PC-3 (cell line): ENCODE results near the gene OR5D18. TPM values are rescaled to one million over a fixed set of nuclear protein-coding genes. Genes with fewer than 3 reads are reported as not detected.

Source experiments
- ATAC-seq: fragments of 200-7000 bp; cut with Tn5 transposase; 2 replicates; pipeline ENCODE4 v1.9.1; 2020; ENCODE audit warnings: mild to moderate bottlenecking, moderate library complexity
- BruUV-seq: library from RNA; stranded (reverse); fragments of 400-500 nt; replicated peaks from 2 replicates; lab custom pipeline; 2021; lab: Mats Ljungman, UMichigan
- CTCF ChIA-PET: fragments of 300-600 bp; sonication (Branson Sonifier 250); formaldehyde crosslinking; loops from one replicate; lab custom pipeline; 2022; ENCODE audit warnings: antibody characterized with exemption; lab: Charles Lee
- POLR2A ChIA-PET: fragments of 300-600 bp; sonication (Branson Sonifier 250); formaldehyde crosslinking; loops from one replicate; lab custom pipeline; 2022; ENCODE audit warnings: antibody characterized with exemption; ENCODE audit not compliant: unreplicated experiment; lab: Charles Lee
- DNase-seq: peaks from one replicate; pipeline ENCODE4 v3.0.0-alpha.2; 2015
- H2AFZ ChIP-seq: fragments of 300-600 bp; sonication (generic); 2 replicates; pipeline ENCODE4 v1.6.0; 2016; ENCODE audit warnings: antibody characterized with exemption, low read length
- H3F3A ChIP-seq: fragments of 300-600 bp; sonication (generic); one replicate; pipeline ENCODE4 v1.6.0; 2017; ENCODE audit warnings: antibody characterized with exemption, low read length, control low read depth, mild to moderate bottlenecking; ENCODE audit not compliant: unreplicated experiment
- H3K27ac ChIP-seq: fragments of 300-600 bp; sonication (generic); 2 replicates; pipeline ENCODE4 v1.5.1; 2016; ENCODE audit warnings: mild to moderate bottlenecking, low read length
- H3K27me3 ChIP-seq: fragments of 300-600 bp; sonication (generic); 2 replicates; pipeline ENCODE4 v1.6.1; 2016; ENCODE audit warnings: low read length, mixed read lengths
- H3K36me3 ChIP-seq: fragments of 300-600 bp; sonication (generic); 2 replicates; pipeline ENCODE4 v1.6.1; 2016; ENCODE audit warnings: low read depth, mixed run types, low read length, mixed read lengths
- H3K4me1 ChIP-seq: fragments of 300-600 bp; sonication (generic); 2 replicates; pipeline ENCODE4 v1.5.1; 2016; ENCODE audit warnings: low read length; ENCODE audit not compliant: insufficient read depth
- H3K4me2 ChIP-seq: fragments of 300-600 bp; sonication (generic); 2 replicates; pipeline ENCODE4 v1.6.0; 2016; ENCODE audit warnings: low read length
- H3K4me3 ChIP-seq: fragments of 300-600 bp; sonication (generic); 2 replicates; pipeline ENCODE4 v1.5.1; 2016; ENCODE audit warnings: mild to moderate bottlenecking, low read length, mixed read lengths
- H3K79me2 ChIP-seq: fragments of 300-600 bp; sonication (generic); 2 replicates; pipeline ENCODE4 v1.6.1; 2017; ENCODE audit warnings: low read length, mixed read lengths
- H3K9ac ChIP-seq: fragments of 300-600 bp; sonication (generic); 2 replicates; pipeline ENCODE4 v1.6.0; 2016; ENCODE audit warnings: mild to moderate bottlenecking, low read length
- H3K9me2 ChIP-seq: fragments of 300-600 bp; sonication (generic); replicated peaks from 2 replicates; pipeline ENCODE4 v1.6.1; 2016; ENCODE audit warnings: mixed run types, low read length, mixed read lengths
- H3K9me3 ChIP-seq: fragments of 300-600 bp; sonication (generic); 2 replicates; pipeline ENCODE4 v1.6.1; 2016; ENCODE audit warnings: low read length, mixed read lengths
- H4K20me1 ChIP-seq: fragments of 300-600 bp; sonication (generic); 2 replicates; pipeline ENCODE4 v1.6.1; 2016; ENCODE audit warnings: low read length, mixed read lengths
- CTCF ChIP-seq: fragments of 300-600 bp; sonication (generic); conservative IDR thresholded peaks from 2 replicates; pipeline ENCODE4 v1.5.1; 2017; ENCODE audit warnings: antibody characterized with exemption, low read depth, mild to moderate bottlenecking, low read length
- EZH2 ChIP-seq: fragments of 300-600 bp; sonication (generic); IDR thresholded peaks from one replicate; pipeline ENCODE4 v1.6.1; 2017; ENCODE audit warnings: antibody characterized with exemption, mild to moderate bottlenecking, low read length; ENCODE audit not compliant: unreplicated experiment
- EZH2phosphoT487 ChIP-seq: fragments of 300-600 bp; sonication (generic); IDR thresholded peaks from 2 replicates; pipeline ENCODE4 v1.6.1; 2018; ENCODE audit warnings: mild to moderate bottlenecking, antibody characterized with exemption, low read length, borderline replicate concordance
- intact Hi-C: fragments of 100-400 bp; cut with micrococcal nuclease; formaldehyde crosslinking; loops from 2 replicates; pipeline ENCODE4 v1.9.0; 2023
- total RNA-seq: library from RNA; depleted of rRNA; stranded (reverse); fragments of >200 nt; gene quantifications from 2 replicates; pipeline ENCODE4 v1.2.3, GENCODE V29; 2014

Gene OR5D18
- total RNA-seq, 1 experiment from 2014 or later, result not detected

GRCh38 chr11:55847453-55847852 is 28.0 kb downstream of the OR5D18 start:
- no peaks in the 10 kb centered on the region for H4K20me1 ChIP-seq
- DNase-seq, result no peak
- no peaks in the 10 kb centered on the region; the same call in 1 of the 2 replicates for H3K9me2 ChIP-seq
- no peaks in the 10 kb centered on the region for H3K4me1 ChIP-seq
- ChIA-PET POLR2A (no interaction called here), CTCF (no interaction called here)
- H3F3A ChIP-seq, result no peaks in the 10 kb centered on the region
- H3K9ac ChIP-seq, result no peak overlapping the region
- H3K4me3 ChIP-seq, result no peak overlapping the region
- no peak overlapping the region for H2AFZ ChIP-seq
- TF ChIP-seq CTCF (no peak), EZH2phosphoT487 (no peak), EZH2 (no peak)
- no peaks in the 10 kb centered on the region for H3K79me2 ChIP-seq
- 0 out of 2 replicates have a peak, but pooled peaks cover 3% of the 10 kb centered on the region for H3K9me3 ChIP-seq
- no peak overlapping the region for H3K4me2 ChIP-seq
- no peak overlapping the region for H3K27ac ChIP-seq
- H3K36me3 ChIP-seq, result no peaks in the 10 kb centered on the region
- intact Hi-C loops, result no loop called here
- no TSS peak for BruUV-seq
- H3K27me3 ChIP-seq, result no peaks in the 10 kb centered on the region
- ATAC-seq, result no peak

GRCh38 chr11:55849037-55849436 is 29.6 kb downstream of the OR5D18 start:
- ATAC-seq, result no peak

More at GRCh38 chr11:55849037-55849436, 29.6 kb downstream of the OR5D18 start:
- Histone ChIP-seq H2AFZ (no peak overlapping the region), H3K4me1 (no peaks in the 10 kb centered on the region), H4K20me1 (no peaks in the 10 kb centered on the region), H3K79me2 (no peaks in the 10 kb centered on the region), H3K27ac (no peak overlapping the region), H3K9me2 (no peaks in the 10 kb centered on the region; the same call in 1 of the 2 replicates), H3K4me2 (no peak overlapping the region), H3F3A (no peaks in the 10 kb centered on the region), H3K4me3 (no peak overlapping the region), H3K9me3 (0 out of 2 replicates have a peak, but pooled peaks cover 3% of the 10 kb centered on the region), H3K27me3 (no peaks in the 10 kb centered on the region), H3K9ac (no peak overlapping the region), H3K36me3 (no peaks in the 10 kb centered on the region)
- TF ChIP-seq CTCF, result no peak
- TF ChIP-seq EZH2phosphoT487, result no peak
- TF ChIP-seq EZH2, result no peak
- intact Hi-C loops, result no loop called here
- no TSS peak for BruUV-seq
- no peak for DNase-seq
- ChIA-PET POLR2A (no interaction called here), CTCF (no interaction called here)
